Esophagus muscularis mucosa (tissue), 4 donors: ENCODE data around the gene TOR1B. TPM values are rescaled to one million over a fixed set of nuclear protein-coding genes. Genes with fewer than 3 reads are reported as not detected.
A peak's percentile ranks its signal among the peaks of the same experiment; 100 is the strongest.

Experiments used
- DNase-seq: peaks from one replicate; pipeline ENCODE4 v3.0.0-alpha.2; 2017; ENCODE audit errors: extremely low spot score
- H3K27ac ChIP-seq, 4 donors: fragments of 200-600 bp; sonication (generic); replicated peaks in 1 of 4; 1 replicate in 3 of 4; 2 replicates in 1 of 4; pipeline ENCODE4 v1.5.1; 2016 to 2019; ENCODE audit warnings: mild to moderate bottlenecking in 1 of 4
- H3K27me3 ChIP-seq, 4 donors: fragments of 200-600 bp; sonication (generic); one replicate each; pipeline versions ENCODE4 v1.5.1 to v1.6.0; 2016 to 2019
- H3K36me3 ChIP-seq, 4 donors: fragments of 200-600 bp; sonication (generic); one replicate each; pipeline ENCODE4 v1.5.1; 2016 to 2019
- H3K4me1 ChIP-seq, 4 donors: fragments of 200-600 bp; sonication (generic); one replicate each; pipeline ENCODE4 v1.5.1; 2016 to 2019
- H3K4me3 ChIP-seq, 4 donors: fragments of 200-600 bp; sonication (generic); 1 replicate in 2 of 4; 2 replicates in 2 of 4; pipeline ENCODE4 v1.5.1; 2016 to 2019; ENCODE audit warnings: mild to moderate bottlenecking in 4 of 4, moderate library complexity in 1 of 4
- H3K9me3 ChIP-seq, 4 donors: fragments of 200-600 bp; sonication (generic); 1 replicate in 3 of 4; 2 replicates in 1 of 4; pipeline ENCODE4 v1.5.1; 2016 to 2019
- EP300 ChIP-seq: sonication (generic); formaldehyde crosslinking; IDR thresholded peaks from one replicate; pipeline ENCODE4 v1.6.1; 2017; ENCODE audit warnings: antibody characterized with exemption
- POLR2A ChIP-seq: fragments of 450-650 bp; IDR thresholded peaks from one replicate; pipeline ENCODE4 v1.6.1; 2017; ENCODE audit warnings: antibody characterized with exemption, moderate library complexity, mild to moderate bottlenecking, low read depth
- POLR2AphosphoS5 ChIP-seq, 2 donors: sonication (generic); formaldehyde crosslinking; IDR thresholded peaks; one replicate each; pipeline ENCODE4 v1.6.1; 2017; ENCODE audit warnings: antibody characterized with exemption in 2 of 2
- WGBS: methylation state at CpG from one replicate; pipeline ENCODE4 v1.1.5; 2018; 5-methylcytosine and 5-hydroxymethylcytosine counted together
- intact Hi-C: fragments of 100-400 bp; cut with DNase I; formaldehyde crosslinking; loops from one replicate; pipeline ENCODE4 v1.15.1; 2023
- total RNA-seq, 4 donors: library from RNA; depleted of rRNA; stranded (reverse); fragments of >200 nt; gene quantifications; one replicate each; pipeline versions ENCODE4 v1.1.0 to v1.2.1, GENCODE V29; 2016
- TF ChIP-seq, protein P1 (sequence below), 3 experiments: fragments of 200-600 bp in 2 of 3; fragments of 450-650 bp in 1 of 3; sonication (generic) in 2 of 3; IDR thresholded peaks; one replicate each; pipeline ENCODE4 v1.5.1; 2017 to 2019; ENCODE audit warnings: antibody characterized with exemption in 3 of 3, mild to moderate bottlenecking in 2 of 3, moderate library complexity in 1 of 3

The TOR1B gene
- total RNA-seq, 4 donors from 2014 or later, result 24.5 to 29.0 (median 26.0) TPM

- H3K27ac ChIP-seq, result peak overlapping the region; percentile 22 to 87 (median 80)
- no peak for DNase-seq
- peaks cover 0 to 43% (median 40%) of the 10 kb centered on the region in 4 donors for H3K4me1 ChIP-seq
Measured at GRCh38 chr9:129852579-129852978, 49.6 kb downstream of the TOR1B start.

GRCh38 chr9:129853614-129854013 is 50.6 kb downstream of the TOR1B start:
- TF ChIP-seq EP300 (no peak), POLR2A (no peak), POLR2AphosphoS5 (IDR thresholded peaks at IDR 0.05) (no peak)
- TF ChIP-seq, protein P1, sequence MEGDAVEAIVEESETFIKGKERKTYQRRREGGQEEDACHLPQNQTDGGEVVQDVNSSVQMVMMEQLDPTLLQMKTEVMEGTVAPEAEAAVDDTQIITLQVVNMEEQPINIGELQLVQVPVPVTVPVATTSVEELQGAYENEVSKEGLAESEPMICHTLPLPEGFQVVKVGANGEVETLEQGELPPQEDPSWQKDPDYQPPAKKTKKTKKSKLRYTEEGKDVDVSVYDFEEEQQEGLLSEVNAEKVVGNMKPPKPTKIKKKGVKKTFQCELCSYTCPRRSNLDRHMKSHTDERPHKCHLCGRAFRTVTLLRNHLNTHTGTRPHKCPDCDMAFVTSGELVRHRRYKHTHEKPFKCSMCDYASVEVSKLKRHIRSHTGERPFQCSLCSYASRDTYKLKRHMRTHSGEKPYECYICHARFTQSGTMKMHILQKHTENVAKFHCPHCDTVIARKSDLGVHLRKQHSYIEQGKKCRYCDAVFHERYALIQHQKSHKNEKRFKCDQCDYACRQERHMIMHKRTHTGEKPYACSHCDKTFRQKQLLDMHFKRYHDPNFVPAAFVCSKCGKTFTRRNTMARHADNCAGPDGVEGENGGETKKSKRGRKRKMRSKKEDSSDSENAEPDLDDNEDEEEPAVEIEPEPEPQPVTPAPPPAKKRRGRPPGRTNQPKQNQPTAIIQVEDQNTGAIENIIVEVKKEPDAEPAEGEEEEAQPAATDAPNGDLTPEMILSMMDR (IDR thresholded peaks at IDR 0.05), result no peak
- DNase-seq, result no peak
- Histone ChIP-seq H3K27me3 (no peaks in the 10 kb centered on the region), H3K4me1 (peaks cover 0 to 38% (median 35%) of the 10 kb centered on the region in 4 donors), H3K27ac (peak overlapping the region in 1 of 4 donors; percentile 87), H3K9me3 (no peaks in the 10 kb centered on the region), H3K36me3 (peaks cover 41 to 88% (median 75%) of the 10 kb centered on the region in 4 donors), H3K4me3 (no peak overlapping the region)
- intact Hi-C loops, result no loop called here
- WGBS, result 47% methylated on average over 3 of the region's 3 CpGs

More at GRCh38 chr9:129852579-129852978, 49.6 kb downstream of the TOR1B start:
- intact Hi-C loops, result no loop called here
- Histone ChIP-seq H3K9me3 (no peaks in the 10 kb centered on the region), H3K36me3 (peaks cover 34 to 78% (median 65%) of the 10 kb centered on the region in 4 donors), H3K4me3 (no peak overlapping the region), H3K27me3 (no peaks in the 10 kb centered on the region)
- 68% methylated on average over 4 of the region's 5 CpGs for WGBS
- peak in 1 of 2 donors; percentile 5 for TF ChIP-seq POLR2AphosphoS5 (IDR thresholded peaks at IDR 0.05)
- no peak for TF ChIP-seq POLR2A
- no peak for TF ChIP-seq EP300

GRCh38 chr9:129854588-129855110 is 51.7 kb downstream of the TOR1B start:
- intact Hi-C loops, result no loop called here
- WGBS, result 90% methylated on average over 4 of the region's 4 CpGs
- Histone ChIP-seq H3K4me1 (peaks cover 0 to 30% (median 27%) of the 10 kb centered on the region in 4 donors), H3K36me3 (peaks cover 45 to 97% (median 82%) of the 10 kb centered on the region in 4 donors), H3K27ac (no peak overlapping the region), H3K9me3 (no peaks in the 10 kb centered on the region), H3K4me3 (no peak overlapping the region), H3K27me3 (no peaks in the 10 kb centered on the region)
- no peak for DNase-seq
- TF ChIP-seq POLR2A (no peak), EP300 (no peak), POLR2AphosphoS5 (IDR thresholded peaks at IDR 0.05) (no peak)
- TF ChIP-seq, protein P1 (IDR thresholded peaks at IDR 0.05), result no peak

DNA sequence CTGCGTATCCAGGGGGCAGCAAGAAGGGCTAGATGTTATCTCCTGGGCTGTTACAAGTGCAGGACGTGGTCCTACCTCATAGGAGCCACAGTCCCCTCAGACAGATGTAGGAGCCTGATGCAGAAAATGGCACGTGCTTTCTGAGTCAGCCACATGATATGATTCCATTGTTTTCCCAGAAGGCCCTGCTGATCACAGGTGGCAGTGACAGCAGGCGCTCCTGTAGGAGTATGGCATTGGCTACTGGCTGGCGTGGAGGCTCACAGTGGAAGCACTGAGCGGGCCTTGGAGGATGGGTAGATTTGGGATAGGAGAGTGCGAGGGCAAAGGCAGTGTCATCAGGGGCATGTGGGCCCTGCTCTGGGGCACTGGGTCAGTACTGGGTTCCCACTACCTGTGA is 54.2 kb downstream of the TOR1B start:
- no peaks in the 10 kb centered on the region for H3K27me3 ChIP-seq
- DNase-seq, result no peak
- peaks cover 0 to 7% (median 4%) of the 10 kb centered on the region in 4 donors for H3K4me1 ChIP-seq
- H3K36me3 ChIP-seq, result peaks cover 61 to 98% (median 88%) of the 10 kb centered on the region in 4 donors
- WGBS, result 89% methylated on average over 6 of the region's 7 CpGs
- intact Hi-C loops, result no loop called here
- no peaks in the 10 kb centered on the region for H3K9me3 ChIP-seq
- TF ChIP-seq POLR2AphosphoS5 (IDR thresholded peaks at IDR 0.05) (no peak), EP300 (no peak)
- TF ChIP-seq, protein P1 (IDR thresholded peaks at IDR 0.05), result no peak
- no peak overlapping the region for H3K27ac ChIP-seq
- H3K4me3 ChIP-seq, result no peak overlapping the region

GRCh38 chr9:129858167-129858962 is 55.4 kb downstream of the TOR1B start:
- DNase-seq, result no peak
- H3K9me3 ChIP-seq, result no peaks in the 10 kb centered on the region
- intact Hi-C loops, result no loop called here
- H3K27me3 ChIP-seq, result no peaks in the 10 kb centered on the region
- TF ChIP-seq EP300 (no peak), POLR2A (no peak), POLR2AphosphoS5 (IDR thresholded peaks at IDR 0.05) (no peak)
- TF ChIP-seq, protein P1 (IDR thresholded peaks at IDR 0.05), result no peak
- H3K36me3 ChIP-seq, result peaks cover 57 to 98% (median 86%) of the 10 kb centered on the region in 4 donors
- WGBS, result 82% methylated on average over 9 of the region's 11 CpGs
- no peaks in the 10 kb centered on the region for H3K4me1 ChIP-seq
- no peak overlapping the region for H3K4me3 ChIP-seq
- H3K27ac ChIP-seq, result no peak overlapping the region
